Activated naive CD4-positive, alpha-beta T cell treated with anti-CD3 and anti-CD28 coated beads, Interleukin-2, amount 10 ng/mL, durations not matched to agents 7 days and 5 days (primary cell): ENCODE results near the gene LRRN4CL.
"Not testable (repeated sequence)": the region's sequence is repeated elsewhere in the genome, so short reads cannot be mapped to it uniquely, and the experiment has no call there.

ENCODE experiments used
- CTCF ChIA-PET: fragments of 350-600 bp; sonication (Branson Sonifier 250); formaldehyde crosslinking; loops from one replicate; lab custom pipeline; 2021; ENCODE audit warnings: antibody characterized with exemption; lab: Charles Lee
- DNase-seq: peaks from one replicate; pipeline ENCODE4 v3.0.0-alpha.2; 2020
- H3K27ac Mint-ChIP-seq: one replicate; pipeline ENCODE4 v1.8.0; 2021; ENCODE audit warnings: mild to moderate bottlenecking, moderate library complexity, mixed read lengths
- H3K27me3 Mint-ChIP-seq: one replicate; pipeline ENCODE4 v1.8.0; 2021; ENCODE audit warnings: mild to moderate bottlenecking, mixed read lengths
- H3K36me3 Mint-ChIP-seq: one replicate; pipeline ENCODE4 v1.8.0; 2021; ENCODE audit warnings: mixed read lengths
- H3K4me1 Mint-ChIP-seq: one replicate; pipeline ENCODE4 v1.8.0; 2021; ENCODE audit warnings: mixed read lengths
- H3K4me3 Mint-ChIP-seq: one replicate; pipeline ENCODE4 v1.8.0; 2021; ENCODE audit warnings: mild to moderate bottlenecking, moderate library complexity, mixed read lengths
- H3K9me3 Mint-ChIP-seq: one replicate; pipeline ENCODE4 v1.8.0; 2021; ENCODE audit warnings: mixed read lengths

LRRN4CL gene

GRCh38 chr11:62678433-62678769 is 10.9 kb downstream of the LRRN4CL start:
- Mint-ChIP-seq H3K27ac (peak overlapping the region; percentile 90), H3K36me3 (peaks cover 31% of the 10 kb centered on the region), H3K9me3 (no peaks in the 10 kb centered on the region), H3K4me1 (peaks cover 52% of the 10 kb centered on the region), H3K27me3 (no peaks in the 10 kb centered on the region), H3K4me3 (peak overlapping the region; percentile 88)
- DNase-seq, result no peak
- CTCF ChIA-PET, result no interaction called here

- Mint-ChIP-seq H3K4me1 (peaks cover 58% of the 10 kb centered on the region), H3K9me3 (no peaks in the 10 kb centered on the region), H3K27me3 (no peaks in the 10 kb centered on the region), H3K36me3 (peaks cover 32% of the 10 kb centered on the region), H3K27ac (peak overlapping the region; percentile 90), H3K4me3 (peak overlapping the region; percentile 88)
- DNase-seq, result no peak
- CTCF ChIA-PET, result interaction anchor here (0.7 to 0.8 kb wide), 3 partner anchors 44 to 204 kb away, joined by 3 to 5 read pairs (median 3); partner anchors contain the start of gene SLC3A2
These were observed 11.6 kb downstream of the LRRN4CL start for GRCh38 chr11:62677714-62678113.

DNA sequence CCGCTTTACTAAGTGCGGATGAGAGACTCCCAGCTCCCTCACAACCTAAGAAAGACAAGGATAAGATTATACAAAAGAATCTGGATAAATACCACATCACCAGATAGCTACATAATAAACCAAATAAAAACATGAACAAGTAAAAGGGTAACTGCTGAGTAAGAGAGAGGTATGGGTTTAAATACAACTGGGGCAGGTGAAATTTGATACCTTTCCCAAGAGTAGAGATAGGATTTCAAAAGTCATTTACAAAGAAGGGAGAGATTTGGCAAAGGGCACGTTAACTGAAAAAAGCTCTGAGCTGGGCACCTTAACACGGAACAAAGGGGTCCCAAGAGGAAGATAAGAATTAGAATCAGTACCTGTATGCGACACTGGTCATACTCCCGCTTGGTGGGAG is 12.2 kb downstream of the LRRN4CL start:
- no peaks in the 10 kb centered on the region for H3K9me3 Mint-ChIP-seq
- H3K4me1 Mint-ChIP-seq, result peaks cover 64% of the 10 kb centered on the region
- peaks cover 35% of the 10 kb centered on the region for H3K36me3 Mint-ChIP-seq
- peak overlapping the region; percentile 51 for H3K27ac Mint-ChIP-seq
- CTCF ChIA-PET, result interaction anchor here (0.7 to 0.8 kb wide), 3 partner anchors 44 to 204 kb away, joined by 3 to 5 read pairs (median 3); partner anchors contain the start of gene SLC3A2
- no peak for DNase-seq
- no peaks in the 10 kb centered on the region for H3K27me3 Mint-ChIP-seq
- peak overlapping the region; percentile 88 for H3K4me3 Mint-ChIP-seq

DNA sequence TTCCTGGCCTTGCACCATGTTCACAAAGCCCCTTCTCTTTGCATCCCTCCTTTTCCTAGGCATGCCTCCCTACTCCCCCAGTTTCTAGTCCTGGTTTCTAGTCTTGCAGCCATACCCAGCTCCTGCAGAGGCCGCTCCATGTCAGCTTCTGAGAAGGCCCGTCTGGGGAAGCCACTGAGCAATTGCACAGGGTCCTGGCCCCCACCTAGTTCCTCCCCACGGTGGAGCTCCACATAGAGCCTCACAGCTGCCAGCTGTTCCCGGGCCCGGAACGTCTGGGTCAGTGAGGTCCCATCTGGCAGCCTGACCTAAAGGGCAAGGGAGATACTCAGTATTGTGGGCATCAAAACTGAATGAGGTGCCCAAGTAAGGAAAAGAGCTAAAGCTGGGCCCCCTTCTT is 12.6 kb downstream of the LRRN4CL start:
- no peaks in the 10 kb centered on the region for H3K27me3 Mint-ChIP-seq
- DNase-seq, result no peak
- no peaks in the 10 kb centered on the region for H3K9me3 Mint-ChIP-seq
- CTCF ChIA-PET, result interaction anchor here (0.8 to 1.2 kb wide), 2 partner anchors 17 to 69 kb away, joined by 3 read pairs; no protein-coding TSS in a partner anchor
- H3K4me1 Mint-ChIP-seq, result peaks cover 65% of the 10 kb centered on the region
- peak overlapping the region; percentile 88 for H3K4me3 Mint-ChIP-seq
- peak overlapping the region; percentile 12 for H3K27ac Mint-ChIP-seq
- peaks cover 36% of the 10 kb centered on the region for H3K36me3 Mint-ChIP-seq

GRCh38 chr11:62675415-62675814 is 13.9 kb downstream of the LRRN4CL start:
- peaks cover 36% of the 10 kb centered on the region for H3K36me3 Mint-ChIP-seq
- H3K4me1 Mint-ChIP-seq, result peaks cover 65% of the 10 kb centered on the region
- H3K27me3 Mint-ChIP-seq, H3K9me3 Mint-ChIP-seq, DNase-seq, H3K27ac Mint-ChIP-seq, H3K4me3 Mint-ChIP-seq: not testable (repeated sequence)
- CTCF ChIA-PET, result interaction anchor here (0.9 to 2.1 kb wide), 3 partner anchors 19 to 64 kb away, joined by 3 to 8 read pairs (median 3); no protein-coding TSS in a partner anchor

GRCh38 chr11:62673196-62673525 is 16.2 kb downstream of the LRRN4CL start:
- peaks cover 71% of the 10 kb centered on the region for H3K4me1 Mint-ChIP-seq
- H3K4me3 Mint-ChIP-seq, result peak overlapping the region; percentile 81
- H3K27ac Mint-ChIP-seq, result peak overlapping the region; percentile 96
- H3K27me3 Mint-ChIP-seq, result no peaks in the 10 kb centered on the region
- DNase-seq, result no peak
- H3K36me3 Mint-ChIP-seq, result peaks cover 37% of the 10 kb centered on the region
- H3K9me3 Mint-ChIP-seq, result no peaks in the 10 kb centered on the region
- CTCF ChIA-PET, result interaction anchor here (0.6 to 1.2 kb wide), 2 partner anchors 21 to 50 kb away, joined by 3 to 4 read pairs; no protein-coding TSS in a partner anchor

- Mint-ChIP-seq H3K27me3 (no peaks in the 10 kb centered on the region), H3K4me3 (peak within 1 kb of the TSS; percentile 81), H3K27ac (peak within 1 kb of the TSS; percentile 96), H3K36me3 (peaks cover 33% of the 10 kb centered on the region), H3K4me1 (peaks cover 71% of the 10 kb centered on the region), H3K9me3 (no peaks in the 10 kb centered on the region)
- CTCF ChIA-PET, result interaction anchor here (1.2 to 1.5 kb wide), 2 partner anchors 9 to 22 kb away, joined by 4 to 5 read pairs; no protein-coding TSS in a partner anchor
- DNase-seq, result peak; percentile 92
These were observed 17.5 kb downstream of the LRRN4CL start, which contains the start of the genes LBHD1 and UQCC3 for GRCh38 chr11:62671608-62672389. Gene LBHD1 (minus strand): TSS chr11:62672267. CDS start chr11:62670031, 2,236 bp downstream. Gene UQCC3 (plus strand): TSS chr11:62671673. CDS start chr11:62671746, 73 bp downstream.

- peak overlapping the region; percentile 96 for H3K27ac Mint-ChIP-seq
- peaks cover 33% of the 10 kb centered on the region for H3K36me3 Mint-ChIP-seq
- CTCF ChIA-PET, result interaction anchor here (1.5 kb wide), 1 partner anchor 10 kb away, joined by 5 read pairs; no protein-coding TSS in a partner anchor
- no peaks in the 10 kb centered on the region for H3K27me3 Mint-ChIP-seq
- no peak for DNase-seq
- H3K4me1 Mint-ChIP-seq, result peaks cover 71% of the 10 kb centered on the region
- H3K4me3 Mint-ChIP-seq, result peak overlapping the region; percentile 81
- H3K9me3 Mint-ChIP-seq, result no peaks in the 10 kb centered on the region
These were observed 18.1 kb downstream of the LRRN4CL start for GRCh38 chr11:62671236-62671607.

GRCh38 chr11:62669420-62670161 is 19.7 kb downstream of the LRRN4CL start:
- Mint-ChIP-seq H3K27me3 (peaks cover 7% of the 10 kb centered on the region), H3K27ac (peak overlapping the region; percentile 96), H3K36me3 (peaks cover 34% of the 10 kb centered on the region), H3K9me3 (no peaks in the 10 kb centered on the region), H3K4me1 (peaks cover 67% of the 10 kb centered on the region), H3K4me3 (peak overlapping the region; percentile 14)
- no peak for DNase-seq
- CTCF ChIA-PET, result no interaction called here

DNA sequence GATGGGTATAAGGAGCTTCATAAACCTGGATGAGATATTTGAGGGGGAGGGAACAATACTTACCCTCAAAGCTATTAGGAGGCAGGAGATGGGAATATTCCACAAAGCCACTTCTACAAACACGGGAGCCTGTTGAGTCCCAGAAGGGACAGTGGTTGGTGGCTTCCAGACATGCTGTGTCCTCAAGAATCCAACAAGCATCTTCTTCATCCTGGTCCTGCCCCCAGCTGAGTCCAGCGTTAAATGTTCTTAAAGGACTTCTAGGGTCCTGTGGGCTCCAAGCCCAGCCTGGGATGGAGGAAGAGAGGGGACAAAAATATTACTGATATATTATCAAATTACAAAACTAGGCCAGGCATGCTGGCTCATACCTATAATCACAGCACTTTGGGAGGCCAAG is 21.9 kb downstream of the LRRN4CL start:
- H3K9me3 Mint-ChIP-seq, result no peaks in the 10 kb centered on the region
- H3K4me1 Mint-ChIP-seq, result peaks cover 64% of the 10 kb centered on the region
- H3K27ac Mint-ChIP-seq, result peak overlapping the region; percentile 19
- H3K4me3 Mint-ChIP-seq, result peak overlapping the region; percentile 96
- CTCF ChIA-PET, result interaction anchor here (0.9 to 1.5 kb wide), 4 partner anchors 54 to 87 kb away, joined by 3 to 4 read pairs (median 4); partner anchors contain the start of genes EML3, MTA2 and ROM1
- H3K27me3 Mint-ChIP-seq, result peaks cover 7% of the 10 kb centered on the region
- no peak for DNase-seq
- H3K36me3 Mint-ChIP-seq, result peaks cover 36% of the 10 kb centered on the region

- Mint-ChIP-seq H3K36me3 (peaks cover 35% of the 10 kb centered on the region), H3K9me3 (no peaks in the 10 kb centered on the region), H3K27ac (peak overlapping the region; percentile 90), H3K4me3 (peak overlapping the region; percentile 96), H3K27me3 (peaks cover 7% of the 10 kb centered on the region), H3K4me1 (peaks cover 60% of the 10 kb centered on the region)
- DNase-seq, result no peak
- CTCF ChIA-PET, result interaction anchor here (1.2 to 3.1 kb wide), 6 partner anchors 11 to 65 kb away, joined by 4 to 17 read pairs (median 6); partner anchors contain the start of genes EML3, MTA2 and ROM1
These were observed 22.9 kb downstream of the LRRN4CL start for GRCh38 chr11:62666259-62666926.

GRCh38 chr11:62665599-62666258 is 23.6 kb downstream of the LRRN4CL start:
- peaks cover 37% of the 10 kb centered on the region for H3K36me3 Mint-ChIP-seq
- no peaks in the 10 kb centered on the region for H3K9me3 Mint-ChIP-seq
- H3K27me3 Mint-ChIP-seq, result peaks cover 7% of the 10 kb centered on the region
- peak overlapping the region; percentile 90 for H3K27ac Mint-ChIP-seq
- H3K4me1 Mint-ChIP-seq, result peaks cover 54% of the 10 kb centered on the region
- H3K4me3 Mint-ChIP-seq, result peak overlapping the region; percentile 96
- CTCF ChIA-PET, result interaction anchor here (0.8 to 3.1 kb wide), 12 partner anchors 10 to 216 kb away, joined by 3 to 17 read pairs (median 4); partner anchors contain the start of genes GANAB, SLC3A2, TAF6L and TUT1
- DNase-seq, result peak; percentile 67

DNA sequence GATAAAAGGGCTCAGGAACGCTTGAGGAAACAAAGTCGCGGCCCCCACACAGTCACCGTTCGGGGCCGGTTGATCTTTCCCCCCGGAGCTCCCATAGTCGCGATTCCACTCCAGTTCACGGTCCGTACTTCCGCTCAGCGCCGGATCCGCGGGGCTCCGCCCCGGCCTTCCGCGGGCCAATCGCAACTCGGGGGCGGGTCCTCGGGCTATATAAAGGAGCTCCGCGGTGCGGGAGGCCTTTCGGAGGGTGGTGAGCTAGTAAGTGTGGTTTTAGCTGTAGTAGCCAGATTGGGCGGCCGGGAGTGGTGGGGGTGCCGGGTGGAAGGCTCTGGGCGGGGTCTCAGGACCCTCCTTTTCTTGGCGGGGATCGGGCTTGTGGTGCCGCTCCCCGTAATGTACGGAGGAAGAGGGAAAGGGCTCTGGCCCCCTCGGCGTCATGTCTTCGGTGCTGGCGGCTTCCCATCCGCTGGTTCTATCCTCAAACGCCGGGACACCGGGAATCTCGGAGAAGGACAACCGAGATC is 24.2 kb downstream of the LRRN4CL start, which contains the start of the genes C11orf98 and CSKMT:
Gene C11orf98 (minus strand): TSS at position 136 of the 524 bp plus-strand sequence. CDS start 41 bp downstream, at position 95.
Gene CSKMT (plus strand): TSS at position 238 of the 524 bp plus-strand sequence. CDS start 568 bp downstream, outside the sequence.
- CTCF ChIA-PET, result interaction anchor here (0.8 to 3.1 kb wide), 14 partner anchors 9 to 240 kb away, joined by 3 to 17 read pairs (median 4); partner anchors contain the start of genes GANAB, SLC3A2, TAF6L and TUT1
- peak within 1 kb of the TSS; percentile 90 for H3K27ac Mint-ChIP-seq
- peak within 1 kb of the TSS; percentile 96 for H3K4me3 Mint-ChIP-seq
- DNase-seq, result peak; percentile 96
- peaks cover 7% of the 10 kb centered on the region for H3K27me3 Mint-ChIP-seq
- H3K4me1 Mint-ChIP-seq, result peaks cover 51% of the 10 kb centered on the region
- peaks cover 39% of the 10 kb centered on the region for H3K36me3 Mint-ChIP-seq
- no peaks in the 10 kb centered on the region for H3K9me3 Mint-ChIP-seq
